ENCODE results near the gene MYO1B. TPM values are rescaled to one million over a fixed set of nuclear protein-coding genes. Genes with fewer than 3 reads are reported as not detected.

Gene MYO1B
- polyA plus RNA-seq, 2 donors = 12.9 to 25.6 TPM

DNA sequence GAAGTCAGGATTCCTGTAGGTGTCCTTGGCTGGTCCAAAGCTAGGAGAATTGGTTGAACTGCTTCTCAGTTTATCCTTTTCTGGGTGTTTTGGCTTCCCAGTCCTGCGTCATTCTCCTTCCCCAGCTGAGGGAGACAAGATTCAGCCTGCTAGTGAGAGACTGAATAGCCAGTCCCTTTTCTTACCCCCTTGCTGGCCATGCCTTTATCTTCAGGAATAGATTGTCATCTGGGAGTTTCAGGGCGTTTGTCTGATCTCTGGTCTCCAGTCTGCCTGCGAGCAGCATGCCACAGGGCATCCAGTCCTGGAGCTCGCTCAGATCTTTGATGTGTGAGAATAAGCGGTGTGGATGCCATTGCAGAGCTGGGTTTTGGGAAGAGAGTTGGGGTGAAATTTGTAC is 5.8 kb downstream of the MYO1B start:
- no peaks in the 10 kb centered on the region for H3K9me3 ChIP-seq (ENCODE audit: control insufficient read depth in 2 of 2, insufficient read depth in 1 of 2, low read depth in 1 of 2, low read length in 1 of 2)
- no peaks in the 10 kb centered on the region for H3K36me3 ChIP-seq (ENCODE audit: control insufficient read depth in 2 of 2, insufficient read depth in 2 of 2, low read length in 1 of 2)
- H3K4me3 ChIP-seq (ENCODE audit: low read depth in 1 of 2, low read length in 2 of 2) = no peak overlapping the region
- H3K4me1 ChIP-seq (ENCODE audit: control insufficient read depth in 2 of 2, insufficient read depth in 2 of 2, low read length in 1 of 2) = peaks cover 0 to 4% of the 10 kb centered on the region in 2 donors
- WGBS, 2 donors = 82 to 83% methylated on average over 5 of the region's 5 CpGs
- H3K27ac ChIP-seq (ENCODE audit: low read depth in 2 of 2, low read length in 1 of 2) = no peak overlapping the region
- no peaks in the 10 kb centered on the region for H3K27me3 ChIP-seq (ENCODE audit: control insufficient read depth in 1 of 2, insufficient read depth in 2 of 2, low read length in 2 of 2)

DNA sequence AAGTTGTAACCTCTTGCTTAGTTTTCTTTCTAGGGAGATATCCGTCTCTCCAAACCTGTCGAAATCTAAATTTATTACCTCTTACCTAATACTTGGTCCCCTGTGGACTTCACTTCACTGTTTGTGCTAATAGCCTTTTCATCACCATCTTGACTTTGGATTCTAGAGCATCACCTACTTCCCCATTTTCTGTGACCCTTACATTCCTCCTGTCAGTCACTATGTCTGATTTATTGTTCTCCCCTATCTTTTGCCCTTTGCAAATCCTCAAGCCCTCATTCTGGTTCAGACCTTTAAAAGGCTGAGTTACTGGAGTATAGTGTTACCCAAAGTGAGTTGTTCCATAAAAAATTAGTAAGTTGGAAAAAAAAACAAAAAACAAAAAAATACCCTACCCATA is 7.5 kb downstream of the MYO1B start:
- Histone ChIP-seq H3K4me1 (ENCODE audit: control insufficient read depth in 2 of 2, insufficient read depth in 2 of 2, low read length in 1 of 2) (peaks cover 0 to 4% of the 10 kb centered on the region in 2 donors), H3K27ac (ENCODE audit: low read depth in 2 of 2, low read length in 1 of 2) (no peak overlapping the region), H3K9me3 (ENCODE audit: control insufficient read depth in 2 of 2, insufficient read depth in 1 of 2, low read depth in 1 of 2, low read length in 1 of 2) (no peaks in the 10 kb centered on the region), H3K36me3 (ENCODE audit: control insufficient read depth in 2 of 2, insufficient read depth in 2 of 2, low read length in 1 of 2) (no peaks in the 10 kb centered on the region), H3K27me3 (ENCODE audit: control insufficient read depth in 1 of 2, insufficient read depth in 2 of 2, low read length in 2 of 2) (no peaks in the 10 kb centered on the region), H3K4me3 (ENCODE audit: low read depth in 1 of 2, low read length in 2 of 2) (no peak overlapping the region)
- 86 to 93% methylated on average over 2 of the region's 2 CpGs for WGBS, 2 donors

DNA sequence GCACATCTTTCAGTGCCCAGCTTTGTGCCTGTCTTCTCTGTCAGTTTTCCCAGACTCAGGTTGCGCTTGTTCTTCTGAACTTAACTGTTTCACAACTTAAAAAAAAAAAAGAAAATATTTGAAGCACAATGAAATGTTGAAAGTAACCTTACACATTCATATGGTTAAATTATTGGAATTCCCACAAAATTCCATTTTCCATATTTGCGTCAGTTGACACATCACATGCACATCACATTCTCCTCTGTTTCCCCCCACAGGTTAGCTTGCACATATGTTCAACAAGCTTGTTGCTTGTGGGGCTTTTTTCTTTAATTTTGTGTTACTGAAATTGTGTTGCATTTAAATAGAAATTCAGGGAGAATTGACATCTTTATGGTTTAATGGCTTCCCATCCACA is 8.3 kb downstream of the MYO1B start:
- 92 to 96% methylated on average over 2 of the region's 2 CpGs for WGBS, 2 donors
- Histone ChIP-seq H3K4me3 (ENCODE audit: low read depth in 1 of 2, low read length in 2 of 2) (no peak overlapping the region), H3K27me3 (ENCODE audit: control insufficient read depth in 1 of 2, insufficient read depth in 2 of 2, low read length in 2 of 2) (no peaks in the 10 kb centered on the region), H3K4me1 (ENCODE audit: control insufficient read depth in 2 of 2, insufficient read depth in 2 of 2, low read length in 1 of 2) (peaks cover 0 to 4% of the 10 kb centered on the region in 2 donors), H3K27ac (ENCODE audit: low read depth in 2 of 2, low read length in 1 of 2) (no peak overlapping the region), H3K36me3 (ENCODE audit: control insufficient read depth in 2 of 2, insufficient read depth in 2 of 2, low read length in 1 of 2) (no peaks in the 10 kb centered on the region), H3K9me3 (ENCODE audit: control insufficient read depth in 2 of 2, insufficient read depth in 1 of 2, low read depth in 1 of 2, low read length in 1 of 2) (no peaks in the 10 kb centered on the region)

DNA sequence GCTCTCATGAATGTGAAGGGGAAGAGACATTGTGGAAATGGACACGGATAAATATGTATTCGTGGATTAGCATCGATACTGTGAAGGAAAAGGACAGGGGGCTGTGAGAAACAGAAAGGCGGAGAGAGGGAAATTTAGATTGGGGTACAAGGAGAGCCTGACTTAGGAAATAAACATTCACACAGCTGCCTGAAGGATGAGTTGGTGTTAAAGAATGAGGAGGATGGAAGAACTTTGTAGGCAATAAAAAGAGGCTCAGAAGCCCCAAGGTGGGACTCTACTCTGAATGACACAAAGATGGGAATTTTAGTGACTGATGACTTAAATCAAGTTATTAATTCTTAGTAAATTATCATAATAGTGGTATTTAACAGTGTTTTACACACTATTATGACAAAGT is 10.1 kb downstream of the MYO1B start:
- Histone ChIP-seq H3K36me3 (ENCODE audit: control insufficient read depth in 2 of 2, insufficient read depth in 2 of 2, low read length in 1 of 2) (no peaks in the 10 kb centered on the region), H3K9me3 (ENCODE audit: control insufficient read depth in 2 of 2, insufficient read depth in 1 of 2, low read depth in 1 of 2, low read length in 1 of 2) (no peaks in the 10 kb centered on the region), H3K4me1 (ENCODE audit: control insufficient read depth in 2 of 2, insufficient read depth in 2 of 2, low read length in 1 of 2) (peaks cover 0 to 4% of the 10 kb centered on the region in 2 donors), H3K27me3 (ENCODE audit: control insufficient read depth in 1 of 2, insufficient read depth in 2 of 2, low read length in 2 of 2) (no peaks in the 10 kb centered on the region), H3K27ac (ENCODE audit: low read depth in 2 of 2, low read length in 1 of 2) (no peak overlapping the region), H3K4me3 (ENCODE audit: low read depth in 1 of 2, low read length in 2 of 2) (no peak overlapping the region)
- WGBS, 2 donors = 90 to 91% methylated on average over 4 of the region's 4 CpGs

DNA sequence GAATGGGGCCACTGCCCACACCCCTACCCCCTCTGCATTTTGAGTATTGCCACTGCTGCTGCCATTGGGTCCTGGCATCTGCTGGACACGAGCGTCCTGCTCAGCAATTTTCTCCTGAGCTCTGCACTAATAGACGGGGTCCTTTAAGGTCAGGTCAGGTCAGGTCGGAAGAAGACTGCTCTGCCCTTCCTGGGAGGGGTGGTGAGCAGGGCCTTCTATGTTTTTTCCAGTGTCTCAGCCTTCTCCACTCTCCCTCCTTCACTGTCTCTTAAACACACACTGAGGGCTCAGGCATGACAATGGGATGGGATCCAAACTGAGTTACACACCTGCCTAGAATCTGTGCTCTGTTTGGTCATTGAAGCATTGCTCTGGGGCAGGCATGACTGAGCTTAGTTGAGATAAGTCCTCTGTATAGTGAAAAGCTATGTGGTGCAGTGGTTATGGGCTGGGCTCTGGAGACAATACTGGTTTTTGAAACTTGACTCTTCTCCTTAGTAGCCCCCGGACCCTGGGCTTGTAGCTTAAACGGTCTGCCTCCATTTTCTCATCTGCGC is 10.6 kb downstream of the MYO1B start:
- no peaks in the 10 kb centered on the region for H3K36me3 ChIP-seq (ENCODE audit: control insufficient read depth in 2 of 2, insufficient read depth in 2 of 2, low read length in 1 of 2)
- no peaks in the 10 kb centered on the region for H3K27me3 ChIP-seq (ENCODE audit: control insufficient read depth in 1 of 2, insufficient read depth in 2 of 2, low read length in 2 of 2)
- H3K4me1 ChIP-seq (ENCODE audit: control insufficient read depth in 2 of 2, insufficient read depth in 2 of 2, low read length in 1 of 2) = peaks cover 0 to 4% of the 10 kb centered on the region in 2 donors
- no peak overlapping the region for H3K4me3 ChIP-seq (ENCODE audit: low read depth in 1 of 2, low read length in 2 of 2)
- H3K9me3 ChIP-seq (ENCODE audit: control insufficient read depth in 2 of 2, insufficient read depth in 1 of 2, low read depth in 1 of 2, low read length in 1 of 2) = no peaks in the 10 kb centered on the region
- WGBS, 2 donors = 82 to 85% methylated on average over 7 of the region's 7 CpGs
- no peak overlapping the region for H3K27ac ChIP-seq (ENCODE audit: low read depth in 2 of 2, low read length in 1 of 2)

DNA sequence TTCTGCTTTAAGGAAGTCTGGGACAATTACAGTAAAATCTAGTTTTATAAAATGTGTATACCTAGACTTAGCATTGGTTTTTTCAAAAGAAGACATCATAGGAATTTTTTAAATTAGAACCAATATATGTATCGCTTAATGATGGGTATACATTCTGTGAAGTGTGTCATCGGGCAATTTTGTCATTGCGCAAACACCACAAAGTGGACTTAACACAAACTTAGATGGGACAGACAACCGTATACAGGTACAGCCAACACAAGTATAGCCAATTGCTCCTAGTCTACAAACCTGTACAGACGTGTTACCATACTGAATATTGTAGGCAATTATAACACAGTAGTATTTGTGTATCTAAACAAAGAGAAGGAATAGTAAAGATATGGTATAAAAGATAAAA is 12.7 kb downstream of the MYO1B start:
- H3K4me1 ChIP-seq (ENCODE audit: control insufficient read depth in 2 of 2, insufficient read depth in 2 of 2, low read length in 1 of 2) = peaks cover 0 to 4% of the 10 kb centered on the region in 2 donors
- no peak overlapping the region for H3K27ac ChIP-seq (ENCODE audit: low read depth in 2 of 2, low read length in 1 of 2)
- H3K4me3 ChIP-seq (ENCODE audit: low read depth in 1 of 2, low read length in 2 of 2) = no peak overlapping the region
- no peaks in the 10 kb centered on the region for H3K9me3 ChIP-seq (ENCODE audit: control insufficient read depth in 2 of 2, insufficient read depth in 1 of 2, low read depth in 1 of 2, low read length in 1 of 2)
- H3K36me3 ChIP-seq (ENCODE audit: control insufficient read depth in 2 of 2, insufficient read depth in 2 of 2, low read length in 1 of 2) = no peaks in the 10 kb centered on the region
- no peaks in the 10 kb centered on the region for H3K27me3 ChIP-seq (ENCODE audit: control insufficient read depth in 1 of 2, insufficient read depth in 2 of 2, low read length in 2 of 2)
- WGBS, 2 donors = 88% methylated on average over 5 of the region's 5 CpGs

DNA sequence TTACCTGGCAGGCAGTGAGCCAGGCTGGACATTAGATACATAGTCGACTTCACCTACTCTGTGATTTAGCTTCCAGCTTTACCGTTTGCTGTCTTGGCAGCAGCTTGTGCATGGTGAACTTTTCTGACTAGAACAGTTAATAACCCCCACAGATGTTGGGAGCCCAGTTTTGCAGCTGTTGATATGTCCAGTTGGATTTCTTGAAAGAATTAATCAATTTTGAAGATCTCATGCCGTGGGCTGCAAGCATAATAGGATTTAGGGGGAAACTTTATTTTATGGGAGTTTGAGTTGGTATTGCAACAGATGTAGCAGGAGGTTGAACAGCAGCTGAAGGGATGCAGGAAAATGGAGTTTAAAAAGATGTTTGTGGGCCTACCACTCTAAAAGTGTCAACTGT is 13.8 kb downstream of the MYO1B start:
- Histone ChIP-seq H3K4me1 (ENCODE audit: control insufficient read depth in 2 of 2, insufficient read depth in 2 of 2, low read length in 1 of 2) (peaks cover 0 to 4% of the 10 kb centered on the region in 2 donors), H3K9me3 (ENCODE audit: control insufficient read depth in 2 of 2, insufficient read depth in 1 of 2, low read depth in 1 of 2, low read length in 1 of 2) (no peaks in the 10 kb centered on the region), H3K27ac (ENCODE audit: low read depth in 2 of 2, low read length in 1 of 2) (no peak overlapping the region), H3K4me3 (ENCODE audit: low read depth in 1 of 2, low read length in 2 of 2) (no peak overlapping the region), H3K27me3 (ENCODE audit: control insufficient read depth in 1 of 2, insufficient read depth in 2 of 2, low read length in 2 of 2) (no peaks in the 10 kb centered on the region), H3K36me3 (ENCODE audit: control insufficient read depth in 2 of 2, insufficient read depth in 2 of 2, low read length in 1 of 2) (no peaks in the 10 kb centered on the region)
- 43 to 51% methylated on average over 3 of the region's 3 CpGs for WGBS, 2 donors

DNA sequence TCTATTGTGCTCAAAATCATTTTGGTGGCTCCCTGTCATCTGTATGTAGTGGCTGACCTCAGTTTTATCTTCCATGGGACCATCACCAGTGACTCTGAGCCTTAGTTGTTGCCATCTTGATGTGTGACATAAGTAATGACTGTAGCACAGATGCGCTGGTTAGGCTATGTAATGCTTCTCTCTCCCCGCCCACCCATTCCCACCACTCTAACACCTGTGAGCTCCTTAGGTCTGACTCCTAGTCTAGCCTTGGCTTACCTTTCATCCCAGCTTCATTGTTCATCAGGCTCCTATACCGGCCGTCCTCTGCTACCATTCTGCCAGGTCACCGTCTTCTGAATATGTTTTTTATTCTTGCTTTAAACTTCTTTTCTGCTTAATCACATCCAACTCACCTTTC is 17.2 kb downstream of the MYO1B start:
- Histone ChIP-seq H3K4me1 (ENCODE audit: control insufficient read depth in 2 of 2, insufficient read depth in 2 of 2, low read length in 1 of 2) (peaks cover 3 to 8% of the 10 kb centered on the region in 2 donors), H3K27me3 (ENCODE audit: control insufficient read depth in 1 of 2, insufficient read depth in 2 of 2, low read length in 2 of 2) (no peaks in the 10 kb centered on the region), H3K36me3 (ENCODE audit: control insufficient read depth in 2 of 2, insufficient read depth in 2 of 2, low read length in 1 of 2) (no peaks in the 10 kb centered on the region), H3K27ac (ENCODE audit: low read depth in 2 of 2, low read length in 1 of 2) (no peak overlapping the region), H3K9me3 (ENCODE audit: control insufficient read depth in 2 of 2, insufficient read depth in 1 of 2, low read depth in 1 of 2, low read length in 1 of 2) (no peaks in the 10 kb centered on the region), H3K4me3 (ENCODE audit: low read depth in 1 of 2, low read length in 2 of 2) (no peak overlapping the region)
- 93 to 98% methylated on average over 5 of the region's 5 CpGs for WGBS, 2 donors

DNA sequence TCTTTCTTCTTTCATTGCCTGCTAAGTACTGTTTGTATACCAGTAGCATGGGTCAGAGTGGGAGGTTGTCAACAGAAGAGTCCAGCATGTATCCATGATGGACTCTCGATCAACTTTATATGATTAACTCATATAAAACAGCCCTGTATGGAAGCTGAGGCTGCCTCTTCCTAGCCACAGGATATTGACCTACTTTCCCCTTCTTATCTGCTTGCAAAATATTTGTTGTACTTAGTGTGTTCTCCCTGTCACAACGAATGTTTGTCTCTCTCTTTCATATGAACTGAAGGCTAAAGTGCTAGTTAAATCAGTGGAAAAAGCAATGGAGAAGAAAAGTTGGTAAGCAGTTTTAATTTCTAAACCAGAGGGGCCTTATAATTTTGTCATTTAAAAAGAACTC is 17.8 kb downstream of the MYO1B start:
- 39 to 51% methylated on average over 2 of the region's 2 CpGs for WGBS, 2 donors
- peaks cover 3 to 8% of the 10 kb centered on the region in 2 donors for H3K4me1 ChIP-seq (ENCODE audit: control insufficient read depth in 2 of 2, insufficient read depth in 2 of 2, low read length in 1 of 2)
- H3K27ac ChIP-seq (ENCODE audit: low read depth in 2 of 2, low read length in 1 of 2) = no peak overlapping the region
- H3K27me3 ChIP-seq (ENCODE audit: control insufficient read depth in 1 of 2, insufficient read depth in 2 of 2, low read length in 2 of 2) = no peaks in the 10 kb centered on the region
- H3K9me3 ChIP-seq (ENCODE audit: control insufficient read depth in 2 of 2, insufficient read depth in 1 of 2, low read depth in 1 of 2, low read length in 1 of 2) = no peaks in the 10 kb centered on the region
- no peaks in the 10 kb centered on the region for H3K36me3 ChIP-seq (ENCODE audit: control insufficient read depth in 2 of 2, insufficient read depth in 2 of 2, low read length in 1 of 2)
- no peak overlapping the region for H3K4me3 ChIP-seq (ENCODE audit: low read depth in 1 of 2, low read length in 2 of 2)

DNA sequence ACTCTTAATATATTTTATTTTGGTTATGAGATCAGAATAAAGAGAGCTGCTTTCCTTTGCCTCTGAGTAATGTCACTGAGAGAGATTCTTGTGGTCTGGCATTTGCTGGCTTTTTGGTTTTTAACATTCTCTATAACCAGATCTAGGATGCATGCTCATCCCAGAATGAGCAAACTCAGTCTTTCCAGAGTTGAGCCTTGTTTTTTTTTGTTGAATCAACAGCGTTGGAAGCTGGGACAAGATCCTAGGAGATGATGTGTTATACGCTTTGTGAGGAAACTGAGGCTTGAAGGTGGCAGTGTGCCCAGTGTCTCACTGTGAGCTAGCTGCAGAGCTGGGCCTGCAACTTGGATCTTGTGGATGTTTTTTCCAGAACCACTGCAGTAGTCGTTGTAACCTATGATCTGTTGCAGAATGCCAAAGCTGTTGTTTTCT is 19.5 kb downstream of the MYO1B start:
- Histone ChIP-seq H3K4me1 (ENCODE audit: control insufficient read depth in 2 of 2, insufficient read depth in 2 of 2, low read length in 1 of 2) (peaks cover 3 to 8% of the 10 kb centered on the region in 2 donors), H3K36me3 (ENCODE audit: control insufficient read depth in 2 of 2, insufficient read depth in 2 of 2, low read length in 1 of 2) (no peaks in the 10 kb centered on the region), H3K4me3 (ENCODE audit: low read depth in 1 of 2, low read length in 2 of 2) (no peak overlapping the region), H3K27ac (ENCODE audit: low read depth in 2 of 2, low read length in 1 of 2) (no peak overlapping the region), H3K9me3 (ENCODE audit: control insufficient read depth in 2 of 2, insufficient read depth in 1 of 2, low read depth in 1 of 2, low read length in 1 of 2) (no peaks in the 10 kb centered on the region), H3K27me3 (ENCODE audit: control insufficient read depth in 1 of 2, insufficient read depth in 2 of 2, low read length in 2 of 2) (no peaks in the 10 kb centered on the region)
- 56 to 60% methylated on average over 3 of the region's 3 CpGs for WGBS, 2 donors
